ENCODE results near the gene BSND. TPM values are rescaled to one million over a fixed set of nuclear protein-coding genes. Genes with fewer than 3 reads are reported as not detected.

The BSND gene
- total RNA-seq, 1 experiment from 2014 or later: not detected

GRCh38 chr1:54985556-54985955 lies 13.2 kb upstream of the BSND start:
- Histone ChIP-seq H3K36me3 (ENCODE audit: insufficient read depth, low read length, poor library complexity, severe bottlenecking) (no peaks in the 10 kb centered on the region), H3K27ac (ENCODE audit: low read depth, low read length, poor library complexity, severe bottlenecking) (no peak overlapping the region), H3K4me3 (ENCODE audit: low read depth, low read length, poor library complexity, severe bottlenecking) (no peak overlapping the region), H3K27me3 (replicated peaks; ENCODE audit: insufficient read depth, low read depth, low read length, poor library complexity) (no peaks in the 10 kb centered on the region), H3K4me1 (ENCODE audit: insufficient read depth, low read length, poor library complexity, severe bottlenecking) (no peaks in the 10 kb centered on the region), H3K9me3 (ENCODE audit: low read depth, low read length, poor library complexity, severe bottlenecking) (no peaks in the 10 kb centered on the region)
- TF ChIP-seq EZH2 (IDR thresholded peaks at IDR 0.05; ENCODE audit: borderline replicate concordance, low read depth, low read length, poor library complexity, severe bottlenecking): no peak
- TF ChIP-seq, protein P1, sequence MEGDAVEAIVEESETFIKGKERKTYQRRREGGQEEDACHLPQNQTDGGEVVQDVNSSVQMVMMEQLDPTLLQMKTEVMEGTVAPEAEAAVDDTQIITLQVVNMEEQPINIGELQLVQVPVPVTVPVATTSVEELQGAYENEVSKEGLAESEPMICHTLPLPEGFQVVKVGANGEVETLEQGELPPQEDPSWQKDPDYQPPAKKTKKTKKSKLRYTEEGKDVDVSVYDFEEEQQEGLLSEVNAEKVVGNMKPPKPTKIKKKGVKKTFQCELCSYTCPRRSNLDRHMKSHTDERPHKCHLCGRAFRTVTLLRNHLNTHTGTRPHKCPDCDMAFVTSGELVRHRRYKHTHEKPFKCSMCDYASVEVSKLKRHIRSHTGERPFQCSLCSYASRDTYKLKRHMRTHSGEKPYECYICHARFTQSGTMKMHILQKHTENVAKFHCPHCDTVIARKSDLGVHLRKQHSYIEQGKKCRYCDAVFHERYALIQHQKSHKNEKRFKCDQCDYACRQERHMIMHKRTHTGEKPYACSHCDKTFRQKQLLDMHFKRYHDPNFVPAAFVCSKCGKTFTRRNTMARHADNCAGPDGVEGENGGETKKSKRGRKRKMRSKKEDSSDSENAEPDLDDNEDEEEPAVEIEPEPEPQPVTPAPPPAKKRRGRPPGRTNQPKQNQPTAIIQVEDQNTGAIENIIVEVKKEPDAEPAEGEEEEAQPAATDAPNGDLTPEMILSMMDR (conservative IDR thresholded peaks at IDR 0.05; ENCODE audit: low read depth, low read length): no peak
- ChIA-PET CTCF (interaction anchor here (0.7 kb wide), 1 partner anchor 41 kb away, joined by 3 read pairs; no protein-coding TSS in a partner anchor), POLR2A (ENCODE audit: low non-redundant PET) (no interaction called here)
- DNase-seq (ENCODE audit: low spot score): no peak
- no TSS peak for BruUV-seq (replicated peaks)
- intact Hi-C loops (cut with micrococcal nuclease; ENCODE audit: unreplicated experiment): no loop called here

GRCh38 chr1:54986025-54986424 lies 12.7 kb upstream of the BSND start:
- no peak overlapping the region for H3K4me3 ChIP-seq (ENCODE audit: low read depth, low read length, poor library complexity, severe bottlenecking)
- intact Hi-C loops (cut with micrococcal nuclease; ENCODE audit: unreplicated experiment): no loop called here
- H3K27ac ChIP-seq (ENCODE audit: low read depth, low read length, poor library complexity, severe bottlenecking): no peak overlapping the region
- no peak for DNase-seq (ENCODE audit: low spot score)
- TF ChIP-seq, protein P1 (conservative IDR thresholded peaks at IDR 0.05; ENCODE audit: low read depth, low read length): no peak
- no peak for TF ChIP-seq EZH2 (IDR thresholded peaks at IDR 0.05; ENCODE audit: borderline replicate concordance, low read depth, low read length, poor library complexity, severe bottlenecking)
- H3K36me3 ChIP-seq (ENCODE audit: insufficient read depth, low read length, poor library complexity, severe bottlenecking): no peaks in the 10 kb centered on the region
- H3K27me3 ChIP-seq (replicated peaks; ENCODE audit: insufficient read depth, low read depth, low read length, poor library complexity): no peaks in the 10 kb centered on the region
- BruUV-seq (replicated peaks): no TSS peak
- ChIA-PET POLR2A (ENCODE audit: low non-redundant PET) (no interaction called here), CTCF (interaction anchor here (0.7 kb wide), 1 partner anchor 36 kb away, joined by 3 read pairs; no protein-coding TSS in a partner anchor)
- no peaks in the 10 kb centered on the region for H3K9me3 ChIP-seq (ENCODE audit: low read depth, low read length, poor library complexity, severe bottlenecking)
- no peaks in the 10 kb centered on the region for H3K4me1 ChIP-seq (ENCODE audit: insufficient read depth, low read length, poor library complexity, severe bottlenecking)

DNA sequence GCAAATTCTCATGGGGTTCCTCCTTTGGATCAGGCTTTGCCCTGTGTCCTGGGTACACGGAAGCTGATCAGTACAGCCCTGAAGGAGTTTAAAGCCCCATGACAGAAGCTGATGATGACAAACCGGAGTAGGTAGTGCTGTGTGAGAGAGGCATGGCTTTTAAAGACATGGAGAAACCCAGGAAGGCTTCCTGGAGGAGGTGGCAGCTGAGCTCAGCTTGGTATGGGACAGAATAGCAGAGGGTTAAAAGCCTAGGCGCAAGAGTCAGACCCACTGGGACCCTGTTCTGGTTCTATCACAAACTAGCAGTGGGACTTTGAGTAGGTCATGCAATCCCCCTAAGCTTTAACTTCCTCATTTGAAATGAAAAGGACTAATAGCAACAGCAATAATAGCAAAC lies 12.2 kb upstream of the BSND start:
- POLR2A ChIA-PET (ENCODE audit: low non-redundant PET): no interaction called here
- no peak for DNase-seq (ENCODE audit: low spot score)
- no TSS peak for BruUV-seq (replicated peaks)

More for the DNA sequence above, 12.2 kb upstream of the BSND start:
- H3K4me1 ChIP-seq (ENCODE audit: insufficient read depth, low read length, poor library complexity, severe bottlenecking): no peaks in the 10 kb centered on the region
- TF ChIP-seq, protein P1 (conservative IDR thresholded peaks at IDR 0.05; ENCODE audit: low read depth, low read length): no peak
- no peak for TF ChIP-seq EZH2 (IDR thresholded peaks at IDR 0.05; ENCODE audit: borderline replicate concordance, low read depth, low read length, poor library complexity, severe bottlenecking)
- no peak overlapping the region for H3K4me3 ChIP-seq (ENCODE audit: low read depth, low read length, poor library complexity, severe bottlenecking)
- CTCF ChIA-PET: interaction anchor here (0.7 kb wide), 1 partner anchor 35 kb away, joined by 3 read pairs; no protein-coding TSS in a partner anchor
- intact Hi-C loops (cut with micrococcal nuclease; ENCODE audit: unreplicated experiment): no loop called here
- H3K27me3 ChIP-seq (replicated peaks; ENCODE audit: insufficient read depth, low read depth, low read length, poor library complexity): no peaks in the 10 kb centered on the region
- no peaks in the 10 kb centered on the region for H3K36me3 ChIP-seq (ENCODE audit: insufficient read depth, low read length, poor library complexity, severe bottlenecking)
- H3K9me3 ChIP-seq (ENCODE audit: low read depth, low read length, poor library complexity, severe bottlenecking): no peaks in the 10 kb centered on the region
- no peak overlapping the region for H3K27ac ChIP-seq (ENCODE audit: low read depth, low read length, poor library complexity, severe bottlenecking)
